GM23338 (cell line): ENCODE measurements around the gene KIF21A.

Experiments used
- EZH2 ChIP-seq: fragments of 200-600 bp; sonication (generic); IDR thresholded peaks from one replicate; pipeline ENCODE4 v1.8.0; 2017; ENCODE audit warnings: antibody characterized with exemption, mild to moderate bottlenecking, low read depth; ENCODE audit not compliant: unreplicated experiment
- EZH2phosphoT487 ChIP-seq: fragments of 200-600 bp; sonication (generic); IDR thresholded peaks from one replicate; pipeline ENCODE4 v1.8.1; 2018; ENCODE audit warnings: antibody characterized with exemption; ENCODE audit not compliant: unreplicated experiment
- JUNB ChIP-seq: IDR thresholded peaks from one replicate; pipeline ENCODE4 v1.6.1; 2016; ENCODE audit warnings: antibody characterized with exemption; ENCODE audit not compliant: unreplicated experiment
- POLR2AphosphoS5 ChIP-seq: IDR thresholded peaks from 2 replicates; pipeline ENCODE4 v1.6.1; 2016; ENCODE audit warnings: antibody characterized with exemption, low read depth
- STAT1 ChIP-seq: IDR thresholded peaks from one replicate; pipeline ENCODE4 v1.6.1; 2016; ENCODE audit warnings: antibody characterized with exemption; ENCODE audit not compliant: unreplicated experiment
- ZNF331 ChIP-seq: fragments of 250-450 bp; sonication (Bioruptor Pico); IDR thresholded peaks from 2 replicates; pipeline ENCODE4 v1.5.0; 2020; ENCODE audit warnings: low read depth, mild to moderate bottlenecking, moderate library complexity
- TF ChIP-seq, protein P1 (sequence below), 2 experiments: fragments of 200-600 bp in 1 of 2; sonication (generic) in 1 of 2; conservative IDR thresholded peaks; 2 replicates each; pipeline versions ENCODE4 v1.5.1 to v1.6.1; 2016 to 2017; ENCODE audit warnings: antibody characterized with exemption in 2 of 2, low read depth in 2 of 2, mild to moderate bottlenecking in 2 of 2, moderate library complexity in 1 of 2
- TF ChIP-seq, protein P2 (sequence below): IDR thresholded peaks from 2 replicates; pipeline ENCODE4 v1.6.1; 2016; ENCODE audit warnings: antibody characterized with exemption

DNA sequence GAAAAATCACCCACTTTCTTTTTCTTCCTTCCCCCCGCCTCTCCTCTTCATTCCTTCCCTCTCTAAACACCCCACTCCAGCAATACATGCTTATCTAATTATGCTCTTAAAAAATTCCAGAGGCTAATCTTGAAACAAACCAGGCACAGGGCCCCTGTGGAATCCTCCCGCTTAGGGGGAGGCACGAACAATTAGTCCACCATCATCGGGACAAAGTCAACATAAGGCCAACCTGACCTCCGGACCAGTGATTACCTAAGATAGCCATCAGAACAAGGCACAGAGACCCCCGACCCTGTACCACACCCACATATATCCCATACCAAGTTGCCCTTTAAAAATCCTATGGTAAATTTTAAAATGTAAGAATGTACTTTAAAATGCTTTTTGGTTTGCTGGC, 47.1 kb downstream of the KIF21A start:
- TF ChIP-seq, protein P1, sequence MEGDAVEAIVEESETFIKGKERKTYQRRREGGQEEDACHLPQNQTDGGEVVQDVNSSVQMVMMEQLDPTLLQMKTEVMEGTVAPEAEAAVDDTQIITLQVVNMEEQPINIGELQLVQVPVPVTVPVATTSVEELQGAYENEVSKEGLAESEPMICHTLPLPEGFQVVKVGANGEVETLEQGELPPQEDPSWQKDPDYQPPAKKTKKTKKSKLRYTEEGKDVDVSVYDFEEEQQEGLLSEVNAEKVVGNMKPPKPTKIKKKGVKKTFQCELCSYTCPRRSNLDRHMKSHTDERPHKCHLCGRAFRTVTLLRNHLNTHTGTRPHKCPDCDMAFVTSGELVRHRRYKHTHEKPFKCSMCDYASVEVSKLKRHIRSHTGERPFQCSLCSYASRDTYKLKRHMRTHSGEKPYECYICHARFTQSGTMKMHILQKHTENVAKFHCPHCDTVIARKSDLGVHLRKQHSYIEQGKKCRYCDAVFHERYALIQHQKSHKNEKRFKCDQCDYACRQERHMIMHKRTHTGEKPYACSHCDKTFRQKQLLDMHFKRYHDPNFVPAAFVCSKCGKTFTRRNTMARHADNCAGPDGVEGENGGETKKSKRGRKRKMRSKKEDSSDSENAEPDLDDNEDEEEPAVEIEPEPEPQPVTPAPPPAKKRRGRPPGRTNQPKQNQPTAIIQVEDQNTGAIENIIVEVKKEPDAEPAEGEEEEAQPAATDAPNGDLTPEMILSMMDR (conservative IDR thresholded peaks at IDR 0.05; ENCODE audit: low read depth in 2 of 2), result no peak
- TF ChIP-seq EZH2phosphoT487, result no peak
- TF ChIP-seq, protein P2, sequence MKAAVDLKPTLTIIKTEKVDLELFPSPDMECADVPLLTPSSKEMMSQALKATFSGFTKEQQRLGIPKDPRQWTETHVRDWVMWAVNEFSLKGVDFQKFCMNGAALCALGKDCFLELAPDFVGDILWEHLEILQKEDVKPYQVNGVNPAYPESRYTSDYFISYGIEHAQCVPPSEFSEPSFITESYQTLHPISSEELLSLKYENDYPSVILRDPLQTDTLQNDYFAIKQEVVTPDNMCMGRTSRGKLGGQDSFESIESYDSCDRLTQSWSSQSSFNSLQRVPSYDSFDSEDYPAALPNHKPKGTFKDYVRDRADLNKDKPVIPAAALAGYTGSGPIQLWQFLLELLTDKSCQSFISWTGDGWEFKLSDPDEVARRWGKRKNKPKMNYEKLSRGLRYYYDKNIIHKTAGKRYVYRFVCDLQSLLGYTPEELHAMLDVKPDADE, result no peak
- no peak for TF ChIP-seq POLR2AphosphoS5
- no peak for TF ChIP-seq JUNB
- TF ChIP-seq EZH2, result no peak
- no peak for TF ChIP-seq ZNF331 (CRISPR knock-in tag)
- TF ChIP-seq STAT1, result no peak
